ENCODE measurements around the gene PPP2R5B. TPM values are rescaled to one million over a fixed set of nuclear protein-coding genes. Genes with fewer than 3 reads are reported as not detected.
A peak's percentile ranks its signal among the peaks of the same experiment; 100 is the strongest.

PPP2R5B gene
- total RNA-seq, 2 experiments from 2014 or later = 16.8 to 18.3 TPM

- Mint-ChIP-seq H3K4me1 (ENCODE audit: low read depth) (peaks cover 26% of the 10 kb centered on the region), H3K36me3 (ENCODE audit: low read depth) (peaks cover 32% of the 10 kb centered on the region), H3K27me3 (no peaks in the 10 kb centered on the region), H3K4me3 (peak within 1 kb of the TSS; percentile 93), H3K9me3 (no peaks in the 10 kb centered on the region), H3K27ac (peak within 1 kb of the TSS; percentile 81)
- peak within 1 kb of the TSS; percentile 89 for H3K4me3 ChIP-seq (ENCODE audit: low read length)
- TF ChIP-seq, protein P1, sequence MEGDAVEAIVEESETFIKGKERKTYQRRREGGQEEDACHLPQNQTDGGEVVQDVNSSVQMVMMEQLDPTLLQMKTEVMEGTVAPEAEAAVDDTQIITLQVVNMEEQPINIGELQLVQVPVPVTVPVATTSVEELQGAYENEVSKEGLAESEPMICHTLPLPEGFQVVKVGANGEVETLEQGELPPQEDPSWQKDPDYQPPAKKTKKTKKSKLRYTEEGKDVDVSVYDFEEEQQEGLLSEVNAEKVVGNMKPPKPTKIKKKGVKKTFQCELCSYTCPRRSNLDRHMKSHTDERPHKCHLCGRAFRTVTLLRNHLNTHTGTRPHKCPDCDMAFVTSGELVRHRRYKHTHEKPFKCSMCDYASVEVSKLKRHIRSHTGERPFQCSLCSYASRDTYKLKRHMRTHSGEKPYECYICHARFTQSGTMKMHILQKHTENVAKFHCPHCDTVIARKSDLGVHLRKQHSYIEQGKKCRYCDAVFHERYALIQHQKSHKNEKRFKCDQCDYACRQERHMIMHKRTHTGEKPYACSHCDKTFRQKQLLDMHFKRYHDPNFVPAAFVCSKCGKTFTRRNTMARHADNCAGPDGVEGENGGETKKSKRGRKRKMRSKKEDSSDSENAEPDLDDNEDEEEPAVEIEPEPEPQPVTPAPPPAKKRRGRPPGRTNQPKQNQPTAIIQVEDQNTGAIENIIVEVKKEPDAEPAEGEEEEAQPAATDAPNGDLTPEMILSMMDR (IDR thresholded peaks at IDR 0.05) = no peak
- ChIA-PET POLR2A (interaction anchor here (0.6 to 2.4 kb wide), 5 partner anchors 8 to 671 kb away, joined by 3 to 9 read pairs (median 5); partner anchors contain the start of genes MAJIN, PPP2R5B and SAC3D1), CTCF (no interaction called here)
- peak within 1 kb of the TSS; percentile 66 to 78 for H3K27ac ChIP-seq (ENCODE audit: low read depth in 1 of 2, low read length in 2 of 2)
- peaks cover 33% of the 10 kb centered on the region for H3K4me1 ChIP-seq (ENCODE audit: insufficient read depth, low read length)
- no peaks in the 10 kb centered on the region for H3K9me3 ChIP-seq (ENCODE audit: control insufficient read depth in 1 of 2, insufficient read depth in 1 of 2, low read length in 2 of 2)
- ATAC-seq (ENCODE audit: poor library complexity) (peak; percentile 96), DNase-seq (peak; percentile 97 to 100 (median 99))
- no peaks in the 10 kb centered on the region for H3K27me3 ChIP-seq (ENCODE audit: control insufficient read depth in 1 of 2, insufficient read depth in 2 of 2, low read length in 2 of 2)
- peaks cover 21% of the 10 kb centered on the region for H3K36me3 ChIP-seq (ENCODE audit: insufficient read depth, low read length)
- intact Hi-C loops (cut with DNase I, micrococcal nuclease) = loop anchor here (1.0 to 5.0 kb wide), 5 partner anchors 38 to 215 kb away; partner anchors contain the start of genes SNX15 (in 2 of the 2), EHD1 (in 1 of the 2), FAU (in 1 of the 2) and MAJIN (in 1 of the 2)
Observed at GRCh38 chr11:64916775-64917662, 7.5 kb upstream of the PPP2R5B start, which contains the start of gene ATG2A. TSS of gene ATG2A (minus strand) at chr11:64917209. CDS start at chr11:64917135, 74 bp downstream.

DNA sequence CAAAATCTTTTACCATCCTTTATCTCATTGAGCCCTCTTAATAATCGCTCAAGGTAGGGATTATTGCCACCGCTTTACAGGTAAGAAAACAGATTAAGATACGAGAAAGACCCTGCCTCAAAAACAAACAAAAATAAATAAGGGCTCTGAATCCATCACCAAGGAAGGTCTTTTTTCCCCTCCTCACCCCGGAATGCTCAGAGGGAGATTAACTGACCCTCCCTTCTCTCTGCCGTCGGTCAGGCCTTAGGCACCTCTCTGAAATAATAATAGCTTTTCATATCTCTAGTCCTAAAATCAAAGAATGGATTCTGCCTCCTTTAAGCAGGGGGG, 6.9 kb upstream of the PPP2R5B start:
- ATAC-seq (ENCODE audit: poor library complexity) = no peak

GRCh38 chr11:64918017-64918416, 6.5 kb upstream of the PPP2R5B start:
- peaks cover 24% of the 10 kb centered on the region for H3K36me3 Mint-ChIP-seq (ENCODE audit: low read depth)
- H3K4me1 Mint-ChIP-seq (ENCODE audit: low read depth) = peaks cover 26% of the 10 kb centered on the region
- Histone ChIP-seq H3K4me3 (ENCODE audit: low read length) (peak overlapping the region; percentile 43), H3K4me1 (ENCODE audit: insufficient read depth, low read length) (peaks cover 33% of the 10 kb centered on the region), H3K9me3 (ENCODE audit: control insufficient read depth in 1 of 2, insufficient read depth in 1 of 2, low read length in 2 of 2) (no peaks in the 10 kb centered on the region), H3K27me3 (ENCODE audit: control insufficient read depth in 1 of 2, insufficient read depth in 2 of 2, low read length in 2 of 2) (no peaks in the 10 kb centered on the region), H3K27ac (ENCODE audit: low read depth in 1 of 2, low read length in 2 of 2) (peak overlapping the region; percentile 14 to 54), H3K36me3 (ENCODE audit: insufficient read depth, low read length) (peaks cover 12% of the 10 kb centered on the region)
- POLR2A ChIA-PET = interaction anchor here (1.2 kb wide), 1 partner anchor 123 kb away, joined by 5 read pairs; the partner anchor contains the start of gene SAC3D1
- peak in 2 of 14 experiments; percentile 1 to 34 for DNase-seq
- H3K4me3 Mint-ChIP-seq = peak overlapping the region; percentile 93
- H3K27me3 Mint-ChIP-seq = no peaks in the 10 kb centered on the region
- intact Hi-C loops (cut with DNase I, micrococcal nuclease) = loop anchor here (5.0 kb wide), 3 partner anchors 54 to 214 kb away; partner anchors contain the start of genes FAU (in 1 of the 2), MAJIN (in 1 of the 2), MRPL49 (in 1 of the 2) and SYVN1 (in 1 of the 2)
- CTCF ChIA-PET = no interaction called here
- no peak for ATAC-seq (ENCODE audit: poor library complexity)
- H3K27ac Mint-ChIP-seq = peak overlapping the region; percentile 81
- H3K9me3 Mint-ChIP-seq = no peaks in the 10 kb centered on the region
- TF ChIP-seq, protein P1 (IDR thresholded peaks at IDR 0.05) = no peak

More for the DNA sequence above, 6.9 kb upstream of the PPP2R5B start:
- intact Hi-C loops (cut with DNase I, micrococcal nuclease) = loop anchor here (1.0 to 5.0 kb wide), 5 partner anchors 39 to 215 kb away; partner anchors contain the start of genes SNX15 (in 2 of the 2), EHD1 (in 1 of the 2), FAU (in 1 of the 2) and MAJIN (in 1 of the 2)
- no peaks in the 10 kb centered on the region for H3K27me3 ChIP-seq (ENCODE audit: control insufficient read depth in 1 of 2, insufficient read depth in 2 of 2, low read length in 2 of 2)
- ChIA-PET CTCF (no interaction called here), POLR2A (interaction anchor here (1.2 kb wide), 1 partner anchor 123 kb away, joined by 5 read pairs; the partner anchor contains the start of gene SAC3D1)
- H3K4me3 ChIP-seq (ENCODE audit: low read length) = peak overlapping the region; percentile 43
- peaks cover 26% of the 10 kb centered on the region for H3K4me1 Mint-ChIP-seq (ENCODE audit: low read depth)
- peaks cover 33% of the 10 kb centered on the region for H3K4me1 ChIP-seq (ENCODE audit: insufficient read depth, low read length)
- H3K9me3 ChIP-seq (ENCODE audit: control insufficient read depth in 1 of 2, insufficient read depth in 1 of 2, low read length in 2 of 2) = no peaks in the 10 kb centered on the region
- H3K27ac ChIP-seq (ENCODE audit: low read depth in 1 of 2, low read length in 2 of 2) = peak overlapping the region; percentile 54 to 57
- TF ChIP-seq, protein P1 (IDR thresholded peaks at IDR 0.05) = no peak
- peak overlapping the region; percentile 81 for H3K27ac Mint-ChIP-seq
- no peak for DNase-seq
- H3K27me3 Mint-ChIP-seq = no peaks in the 10 kb centered on the region
- peak overlapping the region; percentile 93 for H3K4me3 Mint-ChIP-seq
- peaks cover 16% of the 10 kb centered on the region for H3K36me3 ChIP-seq (ENCODE audit: insufficient read depth, low read length)
- H3K9me3 Mint-ChIP-seq = no peaks in the 10 kb centered on the region
- peaks cover 28% of the 10 kb centered on the region for H3K36me3 Mint-ChIP-seq (ENCODE audit: low read depth)
